GM12873 (cell line): ENCODE data around the gene BMPR1A.
A peak's percentile ranks its signal among the peaks of the same experiment; 100 is the strongest.

Source experiments
- TF ChIP-seq, protein P1 (sequence below): IDR thresholded peaks from 2 replicates; pipeline ENCODE4 v1.5.1; 2012; ENCODE audit warnings: low read depth, mild to moderate bottlenecking, moderate library complexity, low read length, control low read depth; ENCODE audit not compliant: insufficient read depth; ENCODE audit errors: missing control alignments

The BMPR1A gene

DNA sequence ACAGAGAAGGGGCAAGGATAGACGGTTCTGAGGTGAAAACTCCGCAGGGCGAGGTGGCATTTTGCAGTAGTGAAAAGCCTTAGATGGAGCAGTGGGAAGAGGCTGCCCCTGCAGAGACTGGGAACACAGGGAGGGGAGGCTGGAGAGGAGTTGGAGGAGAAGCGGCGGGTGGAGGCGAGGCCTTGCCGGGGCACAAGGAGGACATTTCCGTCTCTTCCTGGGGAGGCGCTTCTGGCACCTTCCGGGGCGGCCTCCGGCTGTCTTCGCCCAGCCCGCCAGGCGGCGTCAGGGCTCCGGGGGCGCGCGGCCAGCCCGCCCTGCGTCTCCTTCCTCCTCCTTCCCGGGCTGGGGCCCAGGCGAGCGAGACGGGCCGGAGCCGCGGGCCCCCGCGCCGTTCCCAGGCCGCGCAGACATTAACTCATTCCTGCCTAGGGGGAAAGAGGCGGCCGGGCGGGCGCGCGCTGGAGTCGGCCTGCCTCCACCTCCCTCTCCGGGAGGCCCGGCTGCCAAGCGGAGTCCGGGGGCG, 45.4 kb upstream of the BMPR1A start:
- TF ChIP-seq, protein P1, sequence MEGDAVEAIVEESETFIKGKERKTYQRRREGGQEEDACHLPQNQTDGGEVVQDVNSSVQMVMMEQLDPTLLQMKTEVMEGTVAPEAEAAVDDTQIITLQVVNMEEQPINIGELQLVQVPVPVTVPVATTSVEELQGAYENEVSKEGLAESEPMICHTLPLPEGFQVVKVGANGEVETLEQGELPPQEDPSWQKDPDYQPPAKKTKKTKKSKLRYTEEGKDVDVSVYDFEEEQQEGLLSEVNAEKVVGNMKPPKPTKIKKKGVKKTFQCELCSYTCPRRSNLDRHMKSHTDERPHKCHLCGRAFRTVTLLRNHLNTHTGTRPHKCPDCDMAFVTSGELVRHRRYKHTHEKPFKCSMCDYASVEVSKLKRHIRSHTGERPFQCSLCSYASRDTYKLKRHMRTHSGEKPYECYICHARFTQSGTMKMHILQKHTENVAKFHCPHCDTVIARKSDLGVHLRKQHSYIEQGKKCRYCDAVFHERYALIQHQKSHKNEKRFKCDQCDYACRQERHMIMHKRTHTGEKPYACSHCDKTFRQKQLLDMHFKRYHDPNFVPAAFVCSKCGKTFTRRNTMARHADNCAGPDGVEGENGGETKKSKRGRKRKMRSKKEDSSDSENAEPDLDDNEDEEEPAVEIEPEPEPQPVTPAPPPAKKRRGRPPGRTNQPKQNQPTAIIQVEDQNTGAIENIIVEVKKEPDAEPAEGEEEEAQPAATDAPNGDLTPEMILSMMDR = peak; percentile 83

DNA sequence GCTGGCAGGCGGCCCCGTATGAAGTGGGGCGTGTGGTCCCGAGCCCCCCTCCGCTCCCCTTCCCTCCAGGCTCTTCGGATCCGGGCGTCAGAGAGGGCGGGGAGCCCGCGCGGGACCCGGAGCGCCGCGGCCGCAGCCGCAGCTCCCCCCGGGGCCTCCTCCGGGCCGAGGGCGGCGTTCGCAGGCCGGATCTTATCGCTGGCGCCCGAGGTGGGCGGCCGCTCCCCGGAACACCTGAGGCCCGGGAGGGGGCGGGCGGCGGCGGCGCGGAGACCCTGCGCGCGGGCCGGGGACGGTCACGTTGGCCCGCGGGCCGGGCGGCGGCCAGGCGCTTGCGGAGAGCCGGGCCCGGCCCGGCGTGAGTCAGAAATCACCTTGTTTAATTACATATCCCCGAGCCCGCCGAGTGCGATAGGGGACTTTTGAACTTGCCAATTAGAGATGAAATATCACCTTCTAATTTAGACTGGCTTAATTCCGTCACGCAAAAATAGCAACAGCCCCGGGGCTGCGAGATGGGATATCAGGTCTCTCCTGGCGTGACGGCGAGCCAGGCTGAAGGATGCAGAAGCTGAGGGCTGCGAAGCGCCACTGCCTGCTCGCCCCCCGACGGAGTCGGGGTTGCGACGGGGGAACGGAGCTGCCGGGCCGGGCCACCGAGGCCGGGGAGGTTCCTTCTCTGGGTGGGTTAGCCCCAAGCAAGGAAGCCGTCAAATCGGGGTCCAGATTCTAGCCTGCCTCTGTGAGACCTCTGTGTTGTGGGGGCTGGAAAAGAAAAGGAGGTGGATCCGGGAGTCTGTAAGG, 44.7 kb upstream of the BMPR1A start:
- TF ChIP-seq, protein P1 = no peak

DNA sequence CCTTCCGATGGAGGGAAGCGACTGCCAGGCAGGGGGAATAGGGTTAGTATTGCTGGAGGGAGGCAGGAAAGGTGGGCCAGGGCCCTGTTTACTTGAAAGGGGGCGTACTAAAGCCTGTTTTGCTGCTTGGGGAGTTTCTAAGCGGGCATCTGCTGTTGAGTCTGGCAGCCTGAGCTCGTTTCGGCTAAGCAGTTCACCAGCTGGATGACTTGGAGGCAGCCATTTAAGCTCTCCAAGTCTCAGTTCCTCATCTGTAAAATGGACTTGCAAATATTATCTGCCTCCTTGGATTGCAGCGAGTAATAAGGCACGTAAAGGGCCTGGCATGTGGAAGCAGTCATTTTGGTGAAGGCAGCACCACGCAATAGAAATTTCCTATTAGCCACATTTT, 44.1 kb upstream of the BMPR1A start:
- TF ChIP-seq, protein P1 = no peak

DNA sequence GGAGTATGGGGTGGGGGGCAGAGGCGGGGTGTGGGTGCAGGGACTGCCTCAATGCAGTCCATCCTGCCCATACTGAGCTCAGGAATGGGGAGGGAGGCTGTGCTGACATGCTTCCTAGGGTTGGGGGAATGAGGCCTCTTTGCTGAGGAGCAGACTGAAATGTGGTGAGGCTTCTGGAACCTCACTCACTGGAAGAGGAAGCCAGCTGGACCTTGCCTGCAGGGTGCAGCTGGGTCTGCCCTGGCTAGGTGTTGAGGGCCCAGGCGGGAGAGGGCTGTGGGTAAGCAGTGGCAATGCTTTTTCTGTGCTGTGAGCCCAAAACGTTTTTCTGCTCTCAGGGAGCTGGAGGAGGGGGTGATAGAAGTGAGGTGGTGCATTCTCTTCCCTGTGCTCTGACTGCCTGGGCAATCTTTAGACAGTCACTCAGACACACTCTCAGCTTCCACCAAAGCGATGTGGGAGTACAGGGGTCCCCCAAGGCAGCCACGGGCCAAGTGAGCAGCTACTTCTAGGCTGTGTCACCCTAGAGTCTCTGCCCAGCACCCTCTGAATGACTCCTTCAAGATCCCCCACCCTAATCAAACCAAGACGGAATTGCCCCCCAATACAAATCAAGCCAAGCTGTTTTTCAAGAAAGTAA, 41.1 kb upstream of the BMPR1A start:
- TF ChIP-seq, protein P1 = no peak

DNA sequence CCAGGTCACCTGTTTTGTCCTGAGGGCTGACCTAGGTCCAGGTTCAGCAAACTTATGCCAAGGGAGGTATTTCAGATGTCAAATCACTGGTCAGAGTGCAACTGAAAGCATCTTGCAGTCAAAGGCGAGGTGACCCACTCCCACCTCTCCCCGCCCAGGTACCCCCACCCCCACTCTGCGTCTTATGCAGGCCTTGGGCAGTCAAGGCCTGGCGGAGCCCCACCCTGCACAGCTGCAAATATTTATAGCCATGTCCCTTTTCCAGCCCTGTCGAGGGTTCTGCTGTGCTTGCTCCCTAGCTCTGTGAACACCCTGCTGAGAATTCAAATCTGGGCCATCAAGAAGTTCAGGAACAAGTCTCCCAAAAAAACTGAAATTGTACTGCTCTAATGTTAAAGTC, 40.6 kb upstream of the BMPR1A start:
- TF ChIP-seq, protein P1 = no peak

DNA sequence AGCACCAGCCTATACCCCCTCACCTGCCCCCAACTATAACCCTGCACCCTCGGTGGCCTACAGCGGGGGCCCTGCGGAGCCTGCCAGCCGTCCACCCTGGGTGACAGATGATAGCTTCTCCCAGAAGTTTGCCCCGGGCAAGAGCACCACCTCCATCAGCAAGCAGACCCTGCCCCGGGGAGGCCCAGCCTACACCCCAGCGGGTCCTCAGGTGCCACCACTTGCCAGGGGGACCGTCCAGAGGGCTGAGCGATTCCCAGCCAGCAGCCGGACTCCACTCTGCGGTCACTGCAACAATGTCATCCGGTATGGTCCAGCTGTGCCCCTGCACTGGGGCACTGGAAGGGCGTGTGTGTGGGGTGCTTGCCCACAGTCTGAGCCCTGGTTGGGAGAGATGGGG, 40.0 kb upstream of the BMPR1A start:
- TF ChIP-seq, protein P1 = no peak

DNA sequence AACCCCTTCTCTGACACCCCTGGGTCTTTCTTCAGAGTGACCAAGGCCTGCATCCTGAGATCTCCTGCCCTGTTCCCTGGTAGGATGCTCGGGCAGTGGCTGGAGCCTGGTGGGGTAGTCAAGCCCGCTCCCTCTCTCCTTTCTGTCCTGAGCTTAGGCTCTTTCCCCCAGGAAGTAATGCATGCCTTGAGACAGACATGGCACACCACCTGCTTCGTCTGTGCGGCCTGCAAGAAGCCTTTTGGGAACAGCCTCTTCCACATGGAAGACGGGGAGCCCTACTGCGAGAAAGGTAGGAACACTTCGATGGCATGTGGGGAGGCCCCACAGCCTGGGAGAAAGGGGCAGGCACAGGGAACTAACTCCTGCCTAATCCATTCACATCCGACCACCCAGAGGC, 37.9 kb upstream of the BMPR1A start:
- TF ChIP-seq, protein P1 = no peak
